ENCODE data around the gene UBE4B.

The UBE4B gene

DNA sequence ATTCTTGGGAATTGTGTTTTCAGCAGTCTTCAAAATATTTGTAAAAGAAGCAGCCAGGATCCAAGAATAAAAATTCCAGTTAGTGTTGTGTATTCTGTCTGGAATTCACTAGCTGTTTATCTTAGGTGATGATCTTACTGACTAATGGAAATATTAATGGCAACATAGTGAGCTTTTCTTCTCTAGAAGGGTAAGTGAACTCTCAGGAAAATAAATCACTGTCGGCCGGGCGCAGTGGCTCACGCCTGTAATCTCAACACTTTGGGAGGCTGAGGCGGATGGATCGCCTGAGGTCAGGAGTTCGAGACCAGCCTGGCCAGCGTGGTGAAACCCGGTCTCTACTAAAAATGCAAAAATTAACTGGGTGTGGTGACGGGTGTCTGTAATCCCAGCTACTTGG is 90.2 kb downstream of the UBE4B start:
- Histone ChIP-seq H3K27me3 (ENCODE audit: insufficient read depth, low read length) (no peaks in the 10 kb centered on the region), H3K4me1 (ENCODE audit: insufficient read depth, low read length) (no peaks in the 10 kb centered on the region), H3K9me3 (ENCODE audit: insufficient read depth, low read depth, low read length) (no peaks in the 10 kb centered on the region), H3K4me3 (ENCODE audit: low read length) (no peak overlapping the region), H3K9ac (ENCODE audit: low read depth, low read length) (no peak overlapping the region), H3K27ac (ENCODE audit: low read length) (no peak overlapping the region), H3K36me3 (ENCODE audit: insufficient read depth, low read depth, low read length) (peaks cover 50% of the 10 kb centered on the region)

GRCh38 chr1:10128101-10128765 is 95.5 kb downstream of the UBE4B start:
- Histone ChIP-seq H3K36me3 (ENCODE audit: insufficient read depth, low read depth, low read length) (peaks cover 66% of the 10 kb centered on the region), H3K9ac (ENCODE audit: low read depth, low read length) (no peak overlapping the region), H3K4me1 (ENCODE audit: insufficient read depth, low read length) (no peaks in the 10 kb centered on the region), H3K27me3 (ENCODE audit: insufficient read depth, low read length) (no peaks in the 10 kb centered on the region), H3K4me3 (ENCODE audit: low read length) (no peak overlapping the region), H3K27ac (ENCODE audit: low read length) (no peak overlapping the region), H3K9me3 (ENCODE audit: insufficient read depth, low read depth, low read length) (no peaks in the 10 kb centered on the region)

GRCh38 chr1:10132316-10132715 is 99.6 kb downstream of the UBE4B start:
- Histone ChIP-seq H3K4me3 (ENCODE audit: low read length) (no peak overlapping the region), H3K27ac (ENCODE audit: low read length) (no peak overlapping the region), H3K9ac (ENCODE audit: low read depth, low read length) (no peak overlapping the region), H3K9me3 (ENCODE audit: insufficient read depth, low read depth, low read length) (no peaks in the 10 kb centered on the region), H3K36me3 (ENCODE audit: insufficient read depth, low read depth, low read length) (peaks cover 79% of the 10 kb centered on the region), H3K27me3 (ENCODE audit: insufficient read depth, low read length) (no peaks in the 10 kb centered on the region), H3K4me1 (ENCODE audit: insufficient read depth, low read length) (no peaks in the 10 kb centered on the region)

- no peaks in the 10 kb centered on the region for H3K4me1 ChIP-seq (ENCODE audit: insufficient read depth, low read length)
- peaks cover 79% of the 10 kb centered on the region for H3K36me3 ChIP-seq (ENCODE audit: insufficient read depth, low read depth, low read length)
- no peak overlapping the region for H3K9ac ChIP-seq (ENCODE audit: low read depth, low read length)
- no peak overlapping the region for H3K4me3 ChIP-seq (ENCODE audit: low read length)
- H3K9me3 ChIP-seq (ENCODE audit: insufficient read depth, low read depth, low read length) = no peaks in the 10 kb centered on the region
- H3K27ac ChIP-seq (ENCODE audit: low read length) = no peak overlapping the region
- no peaks in the 10 kb centered on the region for H3K27me3 ChIP-seq (ENCODE audit: insufficient read depth, low read length)
Observed at GRCh38 chr1:10132852-10133251, 100.1 kb downstream of the UBE4B start.

GRCh38 chr1:10140981-10141380 is 108.2 kb downstream of the UBE4B start:
- Histone ChIP-seq H3K36me3 (ENCODE audit: insufficient read depth, low read depth, low read length) (peaks cover 48% of the 10 kb centered on the region), H3K9me3 (ENCODE audit: insufficient read depth, low read depth, low read length) (no peaks in the 10 kb centered on the region), H3K4me3 (ENCODE audit: low read length) (no peak overlapping the region), H3K27me3 (ENCODE audit: insufficient read depth, low read length) (no peaks in the 10 kb centered on the region), H3K9ac (ENCODE audit: low read depth, low read length) (no peak overlapping the region), H3K4me1 (ENCODE audit: insufficient read depth, low read length) (no peaks in the 10 kb centered on the region), H3K27ac (ENCODE audit: low read length) (no peak overlapping the region)

DNA sequence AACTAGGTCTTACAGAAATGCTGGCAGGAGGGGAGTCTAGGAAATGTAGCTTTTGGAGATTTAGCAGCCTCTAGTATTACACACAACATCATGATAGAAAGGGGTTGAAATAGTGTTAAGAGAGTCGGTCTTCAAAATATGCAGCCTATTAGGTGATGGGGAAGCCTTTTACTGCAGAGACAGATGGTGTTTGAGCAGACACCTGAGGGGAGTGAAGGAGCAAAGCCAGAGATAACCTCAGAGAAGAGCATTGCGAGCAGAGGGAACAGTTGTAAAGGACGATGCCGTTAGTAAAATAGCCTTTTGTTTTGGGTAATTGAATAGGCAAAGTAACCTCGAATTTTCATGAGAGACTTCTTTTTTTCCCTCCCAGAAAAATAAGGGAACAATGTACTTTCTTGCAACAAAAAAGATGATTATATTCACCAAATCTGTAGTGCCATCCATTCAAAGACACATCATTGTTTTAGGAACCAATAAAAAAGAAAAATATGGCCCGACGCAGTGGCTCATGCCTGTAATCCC is 111.3 kb downstream of the UBE4B start:
- H3K36me3 ChIP-seq (ENCODE audit: insufficient read depth, low read depth, low read length) = peaks cover 43% of the 10 kb centered on the region
- no peaks in the 10 kb centered on the region for H3K4me1 ChIP-seq (ENCODE audit: insufficient read depth, low read length)
- H3K27me3 ChIP-seq (ENCODE audit: insufficient read depth, low read length) = no peaks in the 10 kb centered on the region
- no peaks in the 10 kb centered on the region for H3K9me3 ChIP-seq (ENCODE audit: insufficient read depth, low read depth, low read length)
- no peak overlapping the region for H3K9ac ChIP-seq (ENCODE audit: low read depth, low read length)
- H3K4me3 ChIP-seq (ENCODE audit: low read length) = no peak overlapping the region
- H3K27ac ChIP-seq (ENCODE audit: low read length) = no peak overlapping the region

- Histone ChIP-seq H3K4me1 (ENCODE audit: insufficient read depth, low read length) (no peaks in the 10 kb centered on the region), H3K27ac (ENCODE audit: low read length) (no peak overlapping the region), H3K4me3 (ENCODE audit: low read length) (no peak overlapping the region), H3K36me3 (ENCODE audit: insufficient read depth, low read depth, low read length) (peaks cover 40% of the 10 kb centered on the region), H3K27me3 (ENCODE audit: insufficient read depth, low read length) (no peaks in the 10 kb centered on the region), H3K9me3 (ENCODE audit: insufficient read depth, low read depth, low read length) (no peaks in the 10 kb centered on the region), H3K9ac (ENCODE audit: low read depth, low read length) (no peak overlapping the region)
Observed at GRCh38 chr1:10146391-10146790, 113.6 kb downstream of the UBE4B start.

DNA sequence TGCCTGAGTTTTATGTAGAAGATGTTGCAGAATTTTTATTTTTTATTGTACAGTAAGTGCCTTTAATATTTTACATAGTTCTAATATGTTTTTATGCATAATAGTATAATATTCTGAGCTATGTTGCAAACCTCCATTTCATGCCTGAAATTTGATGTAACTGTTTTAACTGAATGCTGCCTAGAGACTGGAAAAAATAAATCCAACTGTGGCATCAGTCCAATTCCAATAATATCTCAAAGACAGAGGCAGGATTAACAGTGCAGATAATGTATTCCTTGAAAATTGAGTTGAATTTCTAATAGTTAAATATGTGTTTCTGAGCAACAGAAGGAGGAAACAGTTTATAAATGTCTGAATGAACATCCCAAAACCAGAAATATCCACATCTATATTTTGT is 116.5 kb downstream of the UBE4B start:
- H3K4me3 ChIP-seq (ENCODE audit: low read length) = no peak overlapping the region
- no peaks in the 10 kb centered on the region for H3K27me3 ChIP-seq (ENCODE audit: insufficient read depth, low read length)
- peaks cover 36% of the 10 kb centered on the region for H3K36me3 ChIP-seq (ENCODE audit: insufficient read depth, low read depth, low read length)
- H3K9me3 ChIP-seq (ENCODE audit: insufficient read depth, low read depth, low read length) = no peaks in the 10 kb centered on the region
- no peak overlapping the region for H3K9ac ChIP-seq (ENCODE audit: low read depth, low read length)
- H3K4me1 ChIP-seq (ENCODE audit: insufficient read depth, low read length) = no peaks in the 10 kb centered on the region
- no peak overlapping the region for H3K27ac ChIP-seq (ENCODE audit: low read length)

DNA sequence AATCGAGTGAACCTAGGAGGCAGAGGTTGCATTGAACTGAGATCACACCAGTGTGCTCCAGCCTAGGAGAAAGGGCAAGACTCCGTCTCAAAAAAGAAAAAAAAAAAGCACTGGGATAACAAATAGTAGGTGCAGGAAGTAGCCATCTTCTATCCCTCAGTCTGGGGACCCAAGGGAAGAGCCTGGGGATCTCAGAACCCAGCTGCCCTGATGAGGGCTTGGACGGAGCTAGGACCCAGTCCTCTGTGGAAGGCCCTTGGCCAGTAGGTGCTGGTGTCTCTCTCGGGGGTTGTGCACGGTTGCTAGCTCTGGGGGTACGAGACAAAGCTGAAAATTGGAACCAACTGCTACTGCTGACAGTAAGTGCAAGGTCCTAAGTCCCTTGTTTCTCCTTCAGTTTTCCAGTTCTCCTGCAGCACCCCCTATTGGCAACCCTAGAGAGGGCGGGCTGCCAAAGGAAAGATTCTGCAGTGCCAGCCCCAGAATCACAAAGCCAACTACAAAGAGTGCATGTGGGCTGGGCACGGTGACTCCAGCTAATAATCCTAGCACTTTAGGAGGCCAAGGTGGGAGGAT is 120.0 kb downstream of the UBE4B start:
- H3K9ac ChIP-seq (ENCODE audit: low read depth, low read length) = no peak overlapping the region
- no peak overlapping the region for H3K27ac ChIP-seq (ENCODE audit: low read length)
- peaks cover 30% of the 10 kb centered on the region for H3K36me3 ChIP-seq (ENCODE audit: insufficient read depth, low read depth, low read length)
- no peaks in the 10 kb centered on the region for H3K9me3 ChIP-seq (ENCODE audit: insufficient read depth, low read depth, low read length)
- no peaks in the 10 kb centered on the region for H3K27me3 ChIP-seq (ENCODE audit: insufficient read depth, low read length)
- H3K4me1 ChIP-seq (ENCODE audit: insufficient read depth, low read length) = no peaks in the 10 kb centered on the region
- no peak overlapping the region for H3K4me3 ChIP-seq (ENCODE audit: low read length)

DNA sequence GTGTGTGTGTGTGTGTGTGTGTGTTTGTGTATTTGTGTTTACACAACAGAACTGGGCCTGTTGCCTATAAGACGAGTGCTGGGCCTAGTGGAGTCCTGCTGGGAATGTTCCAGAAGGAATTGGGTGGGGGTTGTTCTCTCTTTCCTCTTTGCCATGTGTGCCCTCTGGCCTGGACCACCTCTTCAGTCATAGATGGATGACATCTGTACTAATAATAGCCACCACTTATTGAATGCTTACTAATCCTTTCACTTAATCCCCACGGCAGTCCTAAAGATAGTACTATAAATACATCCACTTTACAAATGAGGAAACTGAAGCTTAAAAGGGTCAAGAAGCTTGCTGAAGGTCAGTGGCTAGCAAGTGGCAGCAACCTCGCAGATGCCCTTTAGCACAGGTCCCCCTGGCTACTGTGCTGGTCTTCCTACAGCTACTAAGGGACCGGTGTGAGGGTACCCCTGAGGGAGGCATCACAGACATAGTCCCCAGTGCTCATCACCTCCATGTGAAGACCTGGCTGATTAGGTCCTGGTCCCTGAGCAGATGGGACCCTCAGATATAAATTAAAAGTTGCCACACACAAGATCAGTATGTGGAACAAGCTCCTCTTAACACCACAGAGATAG is 122.4 kb downstream of the UBE4B start:
- no peaks in the 10 kb centered on the region for H3K27me3 ChIP-seq (ENCODE audit: insufficient read depth, low read length)
- no peak overlapping the region for H3K4me3 ChIP-seq (ENCODE audit: low read length)
- no peak overlapping the region for H3K9ac ChIP-seq (ENCODE audit: low read depth, low read length)
- H3K27ac ChIP-seq (ENCODE audit: low read length) = no peak overlapping the region
- no peaks in the 10 kb centered on the region for H3K4me1 ChIP-seq (ENCODE audit: insufficient read depth, low read length)
- H3K9me3 ChIP-seq (ENCODE audit: insufficient read depth, low read depth, low read length) = no peaks in the 10 kb centered on the region
- H3K36me3 ChIP-seq (ENCODE audit: insufficient read depth, low read depth, low read length) = peaks cover 32% of the 10 kb centered on the region

DNA sequence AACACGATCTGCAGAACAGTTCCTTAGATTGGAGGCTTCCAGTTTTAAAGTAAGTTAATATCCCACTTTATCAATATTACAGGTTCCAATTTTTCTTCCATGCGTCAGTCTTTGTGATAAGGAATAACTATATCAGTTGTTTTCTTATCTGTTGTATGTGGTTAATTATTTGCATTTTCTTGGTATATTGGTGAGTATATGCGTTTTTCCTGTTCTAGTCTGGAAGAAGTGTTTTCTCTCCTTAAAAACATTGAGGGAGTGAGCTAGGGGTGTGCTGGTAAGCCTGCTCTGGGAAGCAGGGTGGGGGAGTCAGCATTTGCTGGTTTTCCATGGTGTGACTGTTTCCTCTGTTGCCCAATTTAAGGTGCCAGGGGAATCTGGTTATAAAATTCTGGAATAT is 127.4 kb downstream of the UBE4B start:
- H3K4me3 ChIP-seq (ENCODE audit: low read length) = no peak overlapping the region
- H3K9me3 ChIP-seq (ENCODE audit: insufficient read depth, low read depth, low read length) = no peaks in the 10 kb centered on the region
- no peak overlapping the region for H3K9ac ChIP-seq (ENCODE audit: low read depth, low read length)
- H3K27ac ChIP-seq (ENCODE audit: low read length) = no peak overlapping the region
- H3K36me3 ChIP-seq (ENCODE audit: insufficient read depth, low read depth, low read length) = peaks cover 47% of the 10 kb centered on the region
- no peaks in the 10 kb centered on the region for H3K27me3 ChIP-seq (ENCODE audit: insufficient read depth, low read length)
- H3K4me1 ChIP-seq (ENCODE audit: insufficient read depth, low read length) = no peaks in the 10 kb centered on the region

DNA sequence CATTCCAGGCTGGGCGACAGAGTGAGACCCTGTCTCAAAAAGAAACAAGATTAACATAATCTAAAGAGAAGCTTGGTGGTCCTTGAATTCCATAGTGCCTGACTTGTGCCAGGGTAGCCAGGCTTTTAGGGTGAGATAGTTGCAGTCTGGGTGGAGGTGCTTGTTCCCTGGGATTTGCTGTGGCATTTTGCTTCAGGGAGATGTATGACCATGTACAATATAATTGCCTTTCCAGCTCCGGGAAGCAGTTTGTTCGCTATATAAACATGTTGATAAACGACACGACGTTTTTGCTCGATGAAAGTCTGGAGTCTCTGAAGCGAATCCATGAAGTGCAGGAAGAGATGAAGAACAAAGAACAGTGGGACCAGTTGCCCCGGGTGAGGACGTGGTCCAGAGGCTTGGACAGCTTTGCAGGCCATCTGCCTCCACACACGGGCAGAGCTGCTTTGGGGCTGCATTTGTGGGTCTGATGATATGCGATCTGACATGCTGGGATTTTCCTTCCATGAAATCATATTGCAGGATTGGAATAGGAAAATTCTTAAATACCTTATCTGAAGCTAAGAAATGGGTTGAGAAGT is 128.2 kb downstream of the UBE4B start:
- no peaks in the 10 kb centered on the region for H3K4me1 ChIP-seq (ENCODE audit: insufficient read depth, low read length)
- no peak overlapping the region for H3K4me3 ChIP-seq (ENCODE audit: low read length)
- H3K36me3 ChIP-seq (ENCODE audit: insufficient read depth, low read depth, low read length) = peaks cover 55% of the 10 kb centered on the region
- no peak overlapping the region for H3K27ac ChIP-seq (ENCODE audit: low read length)
- H3K9me3 ChIP-seq (ENCODE audit: insufficient read depth, low read depth, low read length) = no peaks in the 10 kb centered on the region
- H3K9ac ChIP-seq (ENCODE audit: low read depth, low read length) = no peak overlapping the region
- H3K27me3 ChIP-seq (ENCODE audit: insufficient read depth, low read length) = no peaks in the 10 kb centered on the region
